GM12878 (cell line): ENCODE data around the gene POLR1A. TPM values are rescaled to one million over a fixed set of nuclear protein-coding genes. Genes with fewer than 3 reads are reported as not detected.

Source experiments
- ATAC-seq: fragments of 200-7000 bp; cut with Tn5 transposase; 3 replicates; pipeline ENCODE4 v1.9.1; 2020; ENCODE audit warnings: mild to moderate bottlenecking, moderate library complexity
- BruUV-seq: library from RNA; stranded (reverse); fragments of 400-500 nt; replicated peaks from 2 replicates; lab custom pipeline; 2021; lab: Mats Ljungman, UMichigan
- CTCF ChIA-PET: fragments of 300-600 bp; sonication (Branson Sonifier 250); formaldehyde crosslinking; extraction: SDS; loops from one replicate; lab custom pipeline; 2021; ENCODE audit warnings: inconsistent platforms; lab: Yijun Ruan, JAX
- POLR2A ChIA-PET: fragments of 350-600 bp; formaldehyde crosslinking; extraction: SDS; loops from one replicate; lab custom pipeline; 2021; ENCODE audit warnings: inconsistent platforms; lab: Charles Lee
- RAD21 ChIA-PET: fragments of 300-600 bp; sonication (Branson Sonifier 250); formaldehyde crosslinking; loops from one replicate; lab custom pipeline; 2023; ENCODE audit warnings: antibody characterized with exemption; ENCODE audit not compliant: unreplicated experiment; lab: Charles Lee
- SMC1A ChIA-PET: fragments of 300-600 bp; sonication (Branson Sonifier 250); formaldehyde crosslinking; loops from one replicate; lab custom pipeline; 2023; ENCODE audit not compliant: unreplicated experiment, uncharacterized antibody; lab: Charles Lee
- DNase-seq: peaks from one replicate; pipeline ENCODE4 v3.0.0-alpha.2; 2011; ENCODE audit warnings: low read depth, low spot score
- FAIRE-seq: peaks from 3 replicates; lab custom pipeline; 2011; peaks lifted over from hg19 to GRCh38; lab: Jason Lieb, UNC
- H2AFZ ChIP-seq: 2 replicates; pipeline ENCODE4 v1.6.0; 2011; ENCODE audit warnings: low read depth, low read length, control low read depth; ENCODE audit not compliant: control insufficient read depth
- H3K27ac ChIP-seq: 2 replicates; pipeline ENCODE4 v1.5.1; 2011; ENCODE audit warnings: control low read depth; ENCODE audit not compliant: control insufficient read depth, insufficient read depth
- H3K27me3 ChIP-seq, 2 experiments: replicated peaks in 1 of 2; 2 replicates each; pipeline versions ENCODE4 v1.6.0 to v1.6.1; 2011; ENCODE audit warnings: low read length in 1 of 2; ENCODE audit not compliant: control insufficient read depth in 2 of 2, insufficient read depth in 2 of 2
- H3K36me3 ChIP-seq, 2 experiments: 2 replicates each; pipeline ENCODE4 v1.5.1; 2011; ENCODE audit warnings: low read length in 1 of 2; ENCODE audit not compliant: control insufficient read depth in 2 of 2, insufficient read depth in 2 of 2
- H3K4me1 ChIP-seq: 2 replicates; pipeline ENCODE4 v1.6.1; 2011; ENCODE audit warnings: mild to moderate bottlenecking, low read length, moderate library complexity, mixed read lengths; ENCODE audit not compliant: control insufficient read depth, insufficient read depth
- H3K4me2 ChIP-seq: 2 replicates; pipeline ENCODE4 v1.6.0; 2011; ENCODE audit warnings: control low read depth; ENCODE audit not compliant: control insufficient read depth, insufficient read depth
- H3K4me3 ChIP-seq: fragments of 200-600 bp; sonication (generic); 2 replicates; pipeline ENCODE4 v1.5.1; 2016
- H3K79me2 ChIP-seq: 2 replicates; pipeline ENCODE4 v1.6.0; 2011; ENCODE audit warnings: low read length; ENCODE audit not compliant: control insufficient read depth, insufficient read depth
- H3K9ac ChIP-seq: 2 replicates; pipeline ENCODE4 v1.8.0; 2011; ENCODE audit warnings: low read length, control low read depth, mixed read lengths; ENCODE audit not compliant: control insufficient read depth, insufficient read depth
- H3K9me3 ChIP-seq: replicated peaks from 3 replicates; pipeline ENCODE4 v1.5.1; 2011; ENCODE audit warnings: mild to moderate bottlenecking, low read length; ENCODE audit not compliant: control insufficient read depth, insufficient read depth
- H4K20me1 ChIP-seq: 2 replicates; pipeline ENCODE4 v1.6.0; 2011; ENCODE audit not compliant: control insufficient read depth, insufficient read depth
- IRF5 ChIP-seq: fragments of 450-650 bp; IDR thresholded peaks from 2 replicates; pipeline ENCODE4 v1.6.1; 2017; ENCODE audit warnings: borderline replicate concordance
- MLLT1 ChIP-seq: fragments of 450-650 bp; IDR thresholded peaks from 2 replicates; pipeline ENCODE4 v1.6.1; 2016; ENCODE audit warnings: mild to moderate bottlenecking
- NFYA ChIP-seq: IDR thresholded peaks from 2 replicates; pipeline ENCODE4 v1.6.1; 2011; ENCODE audit warnings: low read depth, mild to moderate bottlenecking, low read length, improper control_type of control experiment, borderline replicate concordance
- SIX5 ChIP-seq: IDR thresholded peaks from 2 replicates; pipeline ENCODE4 v1.6.1; 2011; ENCODE audit warnings: mild to moderate bottlenecking, low read depth, low read length, moderate library complexity; ENCODE audit not compliant: severe bottlenecking
- TBL1XR1 ChIP-seq: IDR thresholded peaks from 2 replicates; pipeline ENCODE4 v1.6.1; 2012; ENCODE audit warnings: low read depth, low read length, improper control_type of control experiment
- WGBS: methylation state at CpG from one replicate; pipeline ENCODE4 v1.1.6; 2016; ENCODE audit warnings: low lambda C conversion rate; ENCODE audit not compliant: insufficient replicate concordance, insufficient coverage; ENCODE audit errors: missing lambda C conversion rate; 5-methylcytosine and 5-hydroxymethylcytosine counted together
- in situ Hi-C: fragments of 300-500 bp; cut with MboI; formaldehyde crosslinking; loops from 9 replicates; pipeline ENCODE4 v1.14.3; 2018; ENCODE audit warnings: mixed read lengths
- intact Hi-C: fragments of 100-400 bp; cut with micrococcal nuclease; formaldehyde crosslinking; loops from one replicate; pipeline ENCODE4 v1.14.2; 2022; ENCODE audit not compliant: unreplicated experiment
- polyA plus RNA-seq, 11 experiments: library from polyadenylated mRNA; depleted of rRNA in 4 of 11; unstranded in 6 of 11; stranded (reverse) in 5 of 11; fragments of >200 nt; fragmentation: Nextera tagmentation in 4 of 11; fragmentation: Illumina TruSeq in 1 of 11; extraction: Ambion mirVana in 4 of 11; extraction: Trizol in 1 of 11; gene quantifications; 1 replicate in 1 of 11; 2 replicates in 10 of 11; pipeline versions ENCODE4 v1.2.1 to v1.2.3, GENCODE V29; 2011 to 2016; ENCODE audit warnings: inconsistent platforms in 2 of 11, missing spikeins in 2 of 11, low read depth in 1 of 11
- total RNA-seq, 4 experiments: library from RNA; depleted of rRNA in 3 of 4; stranded (reverse); fragments of >200 nt in 3 of 4; fragmentation: Illumina TruSeq in 1 of 4; extraction: Trizol in 1 of 4; gene quantifications; 2 replicates each; pipeline versions ENCODE4 v1.2.1 to v1.2.3, GENCODE V29; 2013 to 2021

POLR1A gene
- total and polyA plus RNA-seq, 10 of the 15 experiments (the other 5 are each of a cell fraction or from before 2014, with no cell fraction given) = 2.1 to 53.9 (median 17.8) TPM

- Histone ChIP-seq H3K27ac (no peak overlapping the region), H3K9me3 (no peaks in the 10 kb centered on the region), H3K79me2 (no peaks in the 10 kb centered on the region), H3K4me1 (no peaks in the 10 kb centered on the region), H2AFZ (no peak overlapping the region), H3K4me3 (no peak overlapping the region), H3K4me2 (no peak overlapping the region)
- FAIRE-seq (no peak), DNase-seq (no peak)
- SMC1A ChIA-PET = no interaction called here
- no peak for TF ChIP-seq IRF5
- TF ChIP-seq TBL1XR1 = no peak
- no peak for TF ChIP-seq MLLT1
- no peak for TF ChIP-seq NFYA
- no peak for TF ChIP-seq SIX5
- TF ChIP-seq, all 136 proteins: peak for 0
- in situ Hi-C loops = no loop called here
- BruUV-seq = no TSS peak
- WGBS = 90% methylated on average over 5 of the region's 5 CpGs
- peaks cover 31 to 45% of the 10 kb centered on the region in 2 experiments for H3K36me3 ChIP-seq
- RAD21 ChIA-PET = interaction anchor here (1.6 kb wide), 1 partner anchor 56 kb away, joined by 3 read pairs; no protein-coding TSS in a partner anchor
- POLR2A ChIA-PET = no interaction called here
- intact Hi-C loops = no loop called here
- CTCF ChIA-PET = interaction anchor here (1.3 kb wide), 1 partner anchor 16 kb away, joined by 4 read pairs; no protein-coding TSS in a partner anchor
- H3K9ac ChIP-seq = no peak overlapping the region
- H3K27me3 ChIP-seq = no peaks in the 10 kb centered on the region
- ATAC-seq = no peak
- no peaks in the 10 kb centered on the region for H4K20me1 ChIP-seq
Observed at GRCh38 chr2:86050301-86050700, 55.4 kb downstream of the POLR1A start.
